GM12878 (cell line): ENCODE data around the gene ADAMTS3. TPM values are rescaled to one million over a fixed set of nuclear protein-coding genes. Genes with fewer than 3 reads are reported as not detected.

Experiments used
- ATAC-seq: fragments of 200-7000 bp; cut with Tn5 transposase; 3 replicates; pipeline ENCODE4 v1.9.1; 2020; ENCODE audit warnings: mild to moderate bottlenecking, moderate library complexity
- BruUV-seq: library from RNA; stranded (reverse); fragments of 400-500 nt; replicated peaks from 2 replicates; lab custom pipeline; 2021; lab: Mats Ljungman, UMichigan
- CTCF ChIA-PET: fragments of 300-600 bp; sonication (Branson Sonifier 250); formaldehyde crosslinking; extraction: SDS; loops from one replicate; lab custom pipeline; 2021; ENCODE audit warnings: inconsistent platforms; lab: Yijun Ruan, JAX
- POLR2A ChIA-PET: fragments of 350-600 bp; formaldehyde crosslinking; extraction: SDS; loops from one replicate; lab custom pipeline; 2021; ENCODE audit warnings: inconsistent platforms; lab: Charles Lee
- RAD21 ChIA-PET: fragments of 300-600 bp; sonication (Branson Sonifier 250); formaldehyde crosslinking; loops from one replicate; lab custom pipeline; 2023; ENCODE audit warnings: antibody characterized with exemption; ENCODE audit not compliant: unreplicated experiment; lab: Charles Lee
- SMC1A ChIA-PET: fragments of 300-600 bp; sonication (Branson Sonifier 250); formaldehyde crosslinking; loops from one replicate; lab custom pipeline; 2023; ENCODE audit not compliant: unreplicated experiment, uncharacterized antibody; lab: Charles Lee
- DNase-seq: peaks from one replicate; pipeline ENCODE4 v3.0.0-alpha.2; 2011; ENCODE audit warnings: low read depth, low spot score
- FAIRE-seq: peaks from 3 replicates; lab custom pipeline; 2011; peaks lifted over from hg19 to GRCh38; lab: Jason Lieb, UNC
- H2AFZ ChIP-seq: 2 replicates; pipeline ENCODE4 v1.6.0; 2011; ENCODE audit warnings: low read depth, low read length, control low read depth; ENCODE audit not compliant: control insufficient read depth
- H3K27ac ChIP-seq: 2 replicates; pipeline ENCODE4 v1.5.1; 2011; ENCODE audit warnings: control low read depth; ENCODE audit not compliant: control insufficient read depth, insufficient read depth
- H3K27me3 ChIP-seq, 2 experiments: replicated peaks in 1 of 2; 2 replicates each; pipeline versions ENCODE4 v1.6.0 to v1.6.1; 2011; ENCODE audit warnings: low read length in 1 of 2; ENCODE audit not compliant: control insufficient read depth in 2 of 2, insufficient read depth in 2 of 2
- H3K36me3 ChIP-seq, 2 experiments: 2 replicates each; pipeline ENCODE4 v1.5.1; 2011; ENCODE audit warnings: low read length in 1 of 2; ENCODE audit not compliant: control insufficient read depth in 2 of 2, insufficient read depth in 2 of 2
- H3K4me1 ChIP-seq: 2 replicates; pipeline ENCODE4 v1.6.1; 2011; ENCODE audit warnings: mild to moderate bottlenecking, low read length, moderate library complexity, mixed read lengths; ENCODE audit not compliant: control insufficient read depth, insufficient read depth
- H3K4me2 ChIP-seq: 2 replicates; pipeline ENCODE4 v1.6.0; 2011; ENCODE audit warnings: control low read depth; ENCODE audit not compliant: control insufficient read depth, insufficient read depth
- H3K4me3 ChIP-seq: fragments of 200-600 bp; sonication (generic); 2 replicates; pipeline ENCODE4 v1.5.1; 2016
- H3K79me2 ChIP-seq: 2 replicates; pipeline ENCODE4 v1.6.0; 2011; ENCODE audit warnings: low read length; ENCODE audit not compliant: control insufficient read depth, insufficient read depth
- H3K9ac ChIP-seq: 2 replicates; pipeline ENCODE4 v1.8.0; 2011; ENCODE audit warnings: low read length, control low read depth, mixed read lengths; ENCODE audit not compliant: control insufficient read depth, insufficient read depth
- H3K9me3 ChIP-seq: replicated peaks from 3 replicates; pipeline ENCODE4 v1.5.1; 2011; ENCODE audit warnings: mild to moderate bottlenecking, low read length; ENCODE audit not compliant: control insufficient read depth, insufficient read depth
- H4K20me1 ChIP-seq: 2 replicates; pipeline ENCODE4 v1.6.0; 2011; ENCODE audit not compliant: control insufficient read depth, insufficient read depth
- CREB1 ChIP-seq: IDR thresholded peaks from 2 replicates; pipeline ENCODE4 v1.6.1; 2012; ENCODE audit warnings: low read depth, mild to moderate bottlenecking, inconsistent platforms
- IRF5 ChIP-seq: fragments of 450-650 bp; IDR thresholded peaks from 2 replicates; pipeline ENCODE4 v1.6.1; 2017; ENCODE audit warnings: borderline replicate concordance
- NFYB ChIP-seq: IDR thresholded peaks from 2 replicates; pipeline ENCODE4 v1.6.1; 2011; ENCODE audit warnings: low read depth, mild to moderate bottlenecking, low read length, improper control_type of control experiment, moderate library complexity; ENCODE audit not compliant: insufficient read depth
- TCF3 ChIP-seq: IDR thresholded peaks from 2 replicates; pipeline ENCODE4 v1.6.1; 2012; ENCODE audit warnings: low read depth, mild to moderate bottlenecking, low read length, borderline replicate concordance; ENCODE audit not compliant: insufficient read depth
- ZNF207 ChIP-seq: fragments of 450-650 bp; IDR thresholded peaks from 2 replicates; pipeline ENCODE4 v1.6.1; 2014; ENCODE audit warnings: antibody characterized with exemption, mild to moderate bottlenecking, borderline replicate concordance
- ZNF24 ChIP-seq: fragments of 450-650 bp; IDR thresholded peaks from 2 replicates; pipeline ENCODE4 v1.6.1; 2017; ENCODE audit warnings: antibody characterized with exemption, mild to moderate bottlenecking
- ZSCAN29 ChIP-seq: fragments of 450-650 bp; IDR thresholded peaks from 2 replicates; pipeline ENCODE4 v1.6.1; 2017; ENCODE audit warnings: mild to moderate bottlenecking, moderate library complexity
- WGBS: methylation state at CpG from one replicate; pipeline ENCODE4 v1.1.6; 2016; ENCODE audit warnings: low lambda C conversion rate; ENCODE audit not compliant: insufficient replicate concordance, insufficient coverage; ENCODE audit errors: missing lambda C conversion rate; 5-methylcytosine and 5-hydroxymethylcytosine counted together
- in situ Hi-C: fragments of 300-500 bp; cut with MboI; formaldehyde crosslinking; loops from 9 replicates; pipeline ENCODE4 v1.14.3; 2018; ENCODE audit warnings: mixed read lengths
- intact Hi-C: fragments of 100-400 bp; cut with micrococcal nuclease; formaldehyde crosslinking; loops from one replicate; pipeline ENCODE4 v1.14.2; 2022; ENCODE audit not compliant: unreplicated experiment
- polyA plus RNA-seq, 11 experiments: library from polyadenylated mRNA; depleted of rRNA in 4 of 11; unstranded in 6 of 11; stranded (reverse) in 5 of 11; fragments of >200 nt; fragmentation: Nextera tagmentation in 4 of 11; fragmentation: Illumina TruSeq in 1 of 11; extraction: Ambion mirVana in 4 of 11; extraction: Trizol in 1 of 11; gene quantifications; 1 replicate in 1 of 11; 2 replicates in 10 of 11; pipeline versions ENCODE4 v1.2.1 to v1.2.3, GENCODE V29; 2011 to 2016; ENCODE audit warnings: inconsistent platforms in 2 of 11, missing spikeins in 2 of 11, low read depth in 1 of 11
- total RNA-seq, 4 experiments: library from RNA; depleted of rRNA in 3 of 4; stranded (reverse); fragments of >200 nt in 3 of 4; fragmentation: Illumina TruSeq in 1 of 4; extraction: Trizol in 1 of 4; gene quantifications; 2 replicates each; pipeline versions ENCODE4 v1.2.1 to v1.2.3, GENCODE V29; 2013 to 2021

Gene ADAMTS3
- total and polyA plus RNA-seq, 10 of the 15 experiments (the other 5 are each of a cell fraction or from before 2014, with no cell fraction given), result under 0.01 to 0.07 (median 0.02) TPM; not detected in 6

- TF ChIP-seq NFYB (no peak), ZNF207 (no peak), ZNF24 (no peak), ZSCAN29 (no peak), IRF5 (no peak)
These were observed 84.0 kb downstream of the ADAMTS3 start (continued) for GRCh38 chr4:72484981-72485380.

- no peaks in the 10 kb centered on the region for H3K79me2 ChIP-seq
- TF ChIP-seq TCF3 (no peak), CREB1 (no peak)
- TF ChIP-seq, all 136 proteins: peak for 0
- intact Hi-C loops, result no loop called here
- FAIRE-seq (no peak), ATAC-seq (no peak), DNase-seq (no peak)
- ChIA-PET SMC1A (no interaction called here), CTCF (no interaction called here), POLR2A (no interaction called here), RAD21 (no interaction called here)
- Histone ChIP-seq H4K20me1 (no peaks in the 10 kb centered on the region), H3K4me2 (no peak overlapping the region), H3K27ac (no peak overlapping the region), H3K4me1 (no peaks in the 10 kb centered on the region), H3K9ac (no peak overlapping the region), H3K4me3 (no peak overlapping the region), H2AFZ (no peak overlapping the region), H3K9me3 (no peaks in the 10 kb centered on the region), H3K36me3 (no peaks in the 10 kb centered on the region), H3K27me3 (no peaks in the 10 kb centered on the region)
- in situ Hi-C loops, result no loop called here
- BruUV-seq, result no TSS peak
- WGBS, result 0% methylated on average over 1 of the region's 1 CpG
These were observed 95.6 kb downstream of the ADAMTS3 start for GRCh38 chr4:72473434-72473900.
